ENCODE data around the gene LSM10. TPM values are rescaled to one million over a fixed set of nuclear protein-coding genes. Genes with fewer than 3 reads are reported as not detected.

Gene LSM10
- total and polyA plus RNA-seq, 11 donors = 39.1 to 95.9 (median 49.9) TPM

DNA sequence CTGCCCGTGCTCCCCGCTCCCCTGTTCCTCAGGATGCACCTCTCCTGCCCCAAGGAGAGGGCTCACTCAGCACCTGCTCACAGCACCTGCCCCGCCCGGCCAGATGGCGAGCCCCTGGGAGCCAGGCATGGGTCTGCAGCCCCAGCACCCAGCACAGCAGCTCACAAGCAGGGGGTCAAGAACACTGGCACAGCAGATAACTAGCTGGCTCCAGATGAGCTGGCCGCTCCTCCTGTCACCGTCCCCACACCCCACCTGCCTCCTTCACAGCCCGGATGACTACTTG lies 53.4 kb downstream of the LSM10 start:
- H3K27me3 ChIP-seq = no peaks in the 10 kb centered on the region
- no peak overlapping the region for H3K4me3 ChIP-seq
- H3K36me3 ChIP-seq = peaks cover 0 to 96% (median 64%) of the 10 kb centered on the region in 9 donors
- WGBS, 4 donors = 86 to 97% (median 93%) methylated on average over 8 of the region's 8 CpGs
- peaks cover 0 to 26% (median 9%) of the 10 kb centered on the region in 12 donors for H3K4me1 ChIP-seq
- no peak for ATAC-seq
- TF ChIP-seq CTCF (IDR thresholded peaks at IDR 0.05) (no peak), POLR2A (IDR thresholded peaks at IDR 0.05) (no peak)
- no peak overlapping the region for H3K27ac ChIP-seq
- intact Hi-C loops (cut with DNase I) = loop anchor here in 2 of 10 donors (5.0 kb wide), 1 partner anchor 78 kb away; no protein-coding TSS in a partner anchor
- no peaks in the 10 kb centered on the region for H3K9me3 ChIP-seq
- DNase-seq = no peak

DNA sequence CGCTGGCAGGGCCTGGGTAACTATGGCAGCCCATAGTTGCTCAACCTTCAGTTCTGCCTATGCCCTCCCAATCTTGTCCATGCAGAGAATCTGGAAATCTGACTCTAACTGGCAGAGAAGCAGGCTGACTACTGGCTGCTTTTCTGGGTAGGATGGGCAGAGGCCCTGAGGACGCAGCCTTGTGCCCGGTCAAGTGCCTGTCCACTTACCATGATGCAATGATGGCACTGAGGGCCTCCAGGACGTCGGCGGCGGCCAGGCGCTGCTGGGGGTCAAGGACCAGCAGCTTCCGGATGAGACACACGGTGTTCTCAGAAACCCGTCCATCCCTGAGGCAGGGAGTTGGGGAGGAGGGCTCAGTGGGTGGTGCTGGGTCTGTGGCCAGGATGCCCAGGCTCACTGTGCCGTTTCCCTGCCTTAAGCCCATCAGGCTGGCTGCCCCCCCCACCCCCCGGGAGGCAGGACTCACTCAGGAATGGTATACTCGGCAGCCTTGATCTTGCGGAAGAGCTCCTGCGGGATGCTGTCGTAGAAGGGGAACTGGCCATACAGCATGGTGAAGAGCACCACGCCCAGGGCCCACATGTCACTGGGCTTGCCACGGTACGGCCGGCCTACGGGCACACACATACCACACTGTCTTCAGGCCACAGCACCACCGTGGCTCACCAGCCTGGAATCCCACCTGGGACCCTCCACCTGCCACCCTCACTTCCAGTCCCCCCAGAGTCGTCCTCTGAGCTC lies 53.9 kb downstream of the LSM10 start:
- DNase-seq (no peak), ATAC-seq (no peak)
- Histone ChIP-seq H3K27ac (no peak overlapping the region), H3K36me3 (peaks cover 0 to 92% (median 62%) of the 10 kb centered on the region in 9 donors), H3K9me3 (no peaks in the 10 kb centered on the region), H3K4me3 (no peak overlapping the region), H3K27me3 (no peaks in the 10 kb centered on the region), H3K4me1 (peaks cover 0 to 26% (median 11%) of the 10 kb centered on the region in 12 donors)
- intact Hi-C loops (cut with DNase I) = loop anchor here in 6 of 10 donors (2.0 to 5.0 kb wide), 2 partner anchors 77 to 78 kb away; no protein-coding TSS in a partner anchor
- TF ChIP-seq POLR2A (IDR thresholded peaks at IDR 0.05) = no peak
- no peak for TF ChIP-seq CTCF (IDR thresholded peaks at IDR 0.05)
- WGBS, 4 donors = 90 to 100% (median 94%) methylated on average over 4 to 24 of the region's 24 CpGs

Other genes with a start within 250 kb of the LSM10 start
- 10 to 100 TPM; 45.3 to 77.2 (median 52.9) TPM for gene TRAPPC3, start 248.4 kb downstream of the LSM10 start, total RNA-seq
- 10 to 100 TPM; 40.8 to 89.6 TPM for gene TRAPPC3, start 248.4 kb downstream of the LSM10 start, polyA plus RNA-seq
- gene MAP7D1, start 241.7 kb downstream of the LSM10 start, total RNA-seq = 100 to 1,000 TPM; 249 to 706 (median 328) TPM
- gene MAP7D1, start 241.7 kb downstream of the LSM10 start, polyA plus RNA-seq = 100 to 1,000 TPM; 236 to 331 TPM
- gene THRAP3, start 173.5 kb downstream of the LSM10 start, total RNA-seq = 100 to 1,000 TPM in 4 of 9 donors, 10 to 100 TPM in 5; 68.6 to 106 (median 92.8) TPM
- gene THRAP3, start 173.5 kb downstream of the LSM10 start, polyA plus RNA-seq = 10 to 100 TPM; 27.9 to 36.5 TPM
- 1 to 10 TPM in 5 of 9 donors, under 1 TPM in 4; 0.38 to 3.1 (median 1.4) TPM for gene SH3D21, start 91.5 kb downstream of the LSM10 start, total RNA-seq
- gene SH3D21, start 91.5 kb downstream of the LSM10 start, polyA plus RNA-seq = 1 to 10 TPM in 1 of 2 donors, under 1 TPM in 1; 0.72 to 2.2 TPM
- 10 to 100 TPM in 6 of 9 donors, 1 to 10 TPM in 3; 5.9 to 42.3 (median 10.8) TPM for gene EVA1B, start 74.3 kb downstream of the LSM10 start, total RNA-seq
- gene EVA1B, start 74.3 kb downstream of the LSM10 start, polyA plus RNA-seq = 10 to 100 TPM; 13.6 to 21.4 TPM
- 100 to 1,000 TPM in 1 of 9 donors, 10 to 100 TPM in 8; 50.4 to 114 (median 59.4) TPM for gene STK40, start 12.0 kb downstream of the LSM10 start, total RNA-seq
- gene STK40, start 12.0 kb downstream of the LSM10 start, polyA plus RNA-seq = 10 to 100 TPM; 27.9 to 75.2 TPM
- 10 to 100 TPM in 1 of 9 donors, 1 to 10 TPM in 8; 5.1 to 10.3 (median 6.0) TPM for gene OSCP1, start 52.5 kb upstream of the LSM10 start, total RNA-seq
- gene OSCP1, start 52.5 kb upstream of the LSM10 start, polyA plus RNA-seq = 10 to 100 TPM in 1 of 2 donors, 1 to 10 TPM in 1; 3.8 to 11.5 TPM
- 100 to 1,000 TPM in 5 of 9 donors, 10 to 100 TPM in 4; 83.5 to 137 (median 108) TPM for gene MRPS15, start 66.5 kb upstream of the LSM10 start, total RNA-seq
- gene MRPS15, start 66.5 kb upstream of the LSM10 start, polyA plus RNA-seq = 100 to 1,000 TPM; 130 to 396 TPM
- gene CSF3R, start 85.0 kb upstream of the LSM10 start, total RNA-seq = 10 to 100 TPM in 2 of 9 donors, 1 to 10 TPM in 7; 1.5 to 22.7 (median 4.5) TPM
- gene CSF3R, start 85.0 kb upstream of the LSM10 start, polyA plus RNA-seq = 1 to 10 TPM; 2.9 to 4.1 TPM

Data from heart left ventricle (tissue), 16 donors.